Measurements from ENCODE around the gene LRRC38. TPM values are rescaled to one million over a fixed set of nuclear protein-coding genes. Genes with fewer than 3 reads are reported as not detected.
A peak's percentile ranks its signal among the peaks of the same experiment; 100 is the strongest.
"Not testable (repeated sequence)": the region's sequence is repeated elsewhere in the genome, so short reads cannot be mapped to it uniquely, and the experiment has no call there.

Gene LRRC38
- not detected for total RNA-seq

- Mint-ChIP-seq H3K27ac (no peak within 1 kb of the TSS), H3K36me3 (ENCODE audit: low read depth) (no peaks in the 10 kb centered on the region), H3K4me3 (no peak within 1 kb of the TSS), H3K9me3 (no peaks in the 10 kb centered on the region), H3K27me3 (ENCODE audit: low read depth) (peaks cover 40% of the 10 kb centered on the region), H3K4me1 (ENCODE audit: low read depth) (no peaks in the 10 kb centered on the region)
- CTCF ChIA-PET: no interaction called here
- peak; percentile 18 for DNase-seq
- intact Hi-C loops (cut with micrococcal nuclease): no loop called here
Measured at GRCh38 chr1:13513895-13514546, at the start of gene LRRC38. Gene LRRC38, minus strand, starts transcription at chr1:13514003. Its CDS starts 410 bp downstream, at chr1:13513593.

- H3K36me3 Mint-ChIP-seq (ENCODE audit: low read depth); intact Hi-C loops (cut with micrococcal nuclease); DNase-seq; CTCF ChIA-PET; H3K27ac Mint-ChIP-seq; H3K4me3 Mint-ChIP-seq; H3K4me1 Mint-ChIP-seq (ENCODE audit: low read depth); H3K9me3 Mint-ChIP-seq; H3K27me3 Mint-ChIP-seq (ENCODE audit: low read depth): not testable (repeated sequence)
Measured at GRCh38 chr1:13562981-13563380, 49.2 kb upstream of the LRRC38 start.

GRCh38 chr1:13560541-13560940 is 46.7 kb upstream of the LRRC38 start:
- CTCF ChIA-PET: no interaction called here
- DNase-seq: no peak
- Mint-ChIP-seq H3K27ac (no peak overlapping the region), H3K4me1 (ENCODE audit: low read depth) (no peaks in the 10 kb centered on the region), H3K27me3 (ENCODE audit: low read depth) (no peaks in the 10 kb centered on the region), H3K36me3 (ENCODE audit: low read depth) (no peaks in the 10 kb centered on the region), H3K4me3 (no peak overlapping the region), H3K9me3 (no peaks in the 10 kb centered on the region)
- intact Hi-C loops (cut with micrococcal nuclease): no loop called here

- Mint-ChIP-seq H3K9me3 (no peaks in the 10 kb centered on the region), H3K27ac (no peak overlapping the region), H3K36me3 (ENCODE audit: low read depth) (no peaks in the 10 kb centered on the region), H3K27me3 (ENCODE audit: low read depth) (no peaks in the 10 kb centered on the region), H3K4me3 (no peak overlapping the region), H3K4me1 (ENCODE audit: low read depth) (no peaks in the 10 kb centered on the region)
- CTCF ChIA-PET: interaction anchor here (1.3 kb wide), 1 partner anchor 258 kb away, joined by 3 read pairs; no protein-coding TSS in a partner anchor
- intact Hi-C loops (cut with micrococcal nuclease): no loop called here
- no peak for DNase-seq
Measured at GRCh38 chr1:13556224-13556764, 42.5 kb upstream of the LRRC38 start.

GRCh38 chr1:13554798-13555197 is 41.0 kb upstream of the LRRC38 start:
- no peak for DNase-seq
- Mint-ChIP-seq H3K9me3 (no peaks in the 10 kb centered on the region), H3K27ac (no peak overlapping the region), H3K27me3 (ENCODE audit: low read depth) (no peaks in the 10 kb centered on the region), H3K4me1 (ENCODE audit: low read depth) (no peaks in the 10 kb centered on the region), H3K4me3 (no peak overlapping the region), H3K36me3 (ENCODE audit: low read depth) (no peaks in the 10 kb centered on the region)
- intact Hi-C loops (cut with micrococcal nuclease): no loop called here
- CTCF ChIA-PET: no interaction called here

- intact Hi-C loops (cut with micrococcal nuclease): no loop called here
- Mint-ChIP-seq H3K9me3 (no peaks in the 10 kb centered on the region), H3K4me1 (ENCODE audit: low read depth) (no peaks in the 10 kb centered on the region), H3K27me3 (ENCODE audit: low read depth) (peaks cover 13% of the 10 kb centered on the region), H3K36me3 (ENCODE audit: low read depth) (no peaks in the 10 kb centered on the region), H3K27ac (no peak overlapping the region), H3K4me3 (no peak overlapping the region)
- CTCF ChIA-PET: no interaction called here
- no peak for DNase-seq
Measured at GRCh38 chr1:13550663-13551062, 36.9 kb upstream of the LRRC38 start.

- Mint-ChIP-seq H3K27me3 (ENCODE audit: low read depth) (peaks cover 13% of the 10 kb centered on the region), H3K4me3 (no peak overlapping the region), H3K9me3 (no peaks in the 10 kb centered on the region), H3K27ac (no peak overlapping the region), H3K36me3 (ENCODE audit: low read depth) (no peaks in the 10 kb centered on the region), H3K4me1 (ENCODE audit: low read depth) (no peaks in the 10 kb centered on the region)
- DNase-seq: no peak
- CTCF ChIA-PET: interaction anchor here (0.6 kb wide), 1 partner anchor 87 kb away, joined by 4 read pairs; no protein-coding TSS in a partner anchor
- intact Hi-C loops (cut with micrococcal nuclease): no loop called here
Measured at GRCh38 chr1:13549521-13549920, 35.7 kb upstream of the LRRC38 start.

GRCh38 chr1:13549021-13549420 is 35.2 kb upstream of the LRRC38 start:
- Mint-ChIP-seq H3K36me3 (ENCODE audit: low read depth) (no peaks in the 10 kb centered on the region), H3K4me1 (ENCODE audit: low read depth) (no peaks in the 10 kb centered on the region), H3K4me3 (no peak overlapping the region), H3K27ac (no peak overlapping the region), H3K27me3 (ENCODE audit: low read depth) (peaks cover 13% of the 10 kb centered on the region), H3K9me3 (no peaks in the 10 kb centered on the region)
- no peak for DNase-seq
- CTCF ChIA-PET: interaction anchor here (0.6 kb wide), 1 partner anchor 87 kb away, joined by 4 read pairs; no protein-coding TSS in a partner anchor
- intact Hi-C loops (cut with micrococcal nuclease): no loop called here

- CTCF ChIA-PET: no interaction called here
- H3K4me3 Mint-ChIP-seq: no peak overlapping the region
- H3K36me3 Mint-ChIP-seq (ENCODE audit: low read depth): no peaks in the 10 kb centered on the region
- intact Hi-C loops (cut with micrococcal nuclease): no loop called here
- H3K4me1 Mint-ChIP-seq (ENCODE audit: low read depth): no peaks in the 10 kb centered on the region
- no peak for DNase-seq
- H3K27ac Mint-ChIP-seq: no peak overlapping the region
- H3K9me3 Mint-ChIP-seq: no peaks in the 10 kb centered on the region
- peaks cover 16% of the 10 kb centered on the region for H3K27me3 Mint-ChIP-seq (ENCODE audit: low read depth)
Measured at GRCh38 chr1:13548281-13548680, 34.5 kb upstream of the LRRC38 start.

- Mint-ChIP-seq H3K27ac (no peak overlapping the region), H3K27me3 (ENCODE audit: low read depth) (peaks cover 16% of the 10 kb centered on the region), H3K4me3 (no peak overlapping the region), H3K36me3 (ENCODE audit: low read depth) (no peaks in the 10 kb centered on the region), H3K9me3 (no peaks in the 10 kb centered on the region), H3K4me1 (ENCODE audit: low read depth) (no peaks in the 10 kb centered on the region)
- CTCF ChIA-PET: no interaction called here
- intact Hi-C loops (cut with micrococcal nuclease): no loop called here
- no peak for DNase-seq
Measured at GRCh38 chr1:13546791-13547190, 33.0 kb upstream of the LRRC38 start.

- Mint-ChIP-seq H3K4me1 (ENCODE audit: low read depth) (no peaks in the 10 kb centered on the region), H3K9me3 (no peaks in the 10 kb centered on the region), H3K36me3 (ENCODE audit: low read depth) (no peaks in the 10 kb centered on the region), H3K4me3 (no peak overlapping the region), H3K27me3 (ENCODE audit: low read depth) (peaks cover 16% of the 10 kb centered on the region), H3K27ac (no peak overlapping the region)
- intact Hi-C loops (cut with micrococcal nuclease): no loop called here
- CTCF ChIA-PET: no interaction called here
- DNase-seq: no peak
Measured at GRCh38 chr1:13544221-13544556, 30.4 kb upstream of the LRRC38 start.

- H3K27ac Mint-ChIP-seq: no peak overlapping the region
- no peak for DNase-seq
- intact Hi-C loops (cut with micrococcal nuclease): no loop called here
- no peaks in the 10 kb centered on the region for H3K36me3 Mint-ChIP-seq (ENCODE audit: low read depth)
- CTCF ChIA-PET: no interaction called here
- H3K4me3 Mint-ChIP-seq: no peak overlapping the region
- peaks cover 13% of the 10 kb centered on the region for H3K27me3 Mint-ChIP-seq (ENCODE audit: low read depth)
- no peaks in the 10 kb centered on the region for H3K9me3 Mint-ChIP-seq
- H3K4me1 Mint-ChIP-seq (ENCODE audit: low read depth): no peaks in the 10 kb centered on the region
Measured at GRCh38 chr1:13543451-13544220, 29.8 kb upstream of the LRRC38 start.

Data from activated naive CD4-positive, alpha-beta T cell treated with anti-CD3 and anti-CD28 coated beads for 36 hours (primary cell).